Activated T-cell treated with anti-CD3 and anti-CD28 coated beads, Interleukin-2, amount 50 U/mL, for 72 hours (primary cell): ENCODE results near the gene TAOK3. TPM values are rescaled to one million over a fixed set of nuclear protein-coding genes. Genes with fewer than 3 reads are reported as not detected.
"Not testable (repeated sequence)": the region's sequence is repeated elsewhere in the genome, so short reads cannot be mapped to it uniquely, and the experiment has no call there.

Source experiments
- ATAC-seq, 2 donors: fragments of 150-1000 bp; cut with Tn5 transposase; replicated peaks in 1 of 2; 2 replicates each; pipeline ENCODE4 v1.10.0; 2021; ENCODE audit warnings: moderate library complexity in 2 of 2, mild to moderate bottlenecking in 1 of 2
- DNase-seq, 2 donors: peaks; one replicate each; pipeline ENCODE4 v3.0.0; 2021 to 2022; ENCODE audit warnings: mixed read lengths in 1 of 2
- H3K27ac Mint-ChIP-seq: one replicate; pipeline ENCODE4 v1.8.0; 2022; ENCODE audit warnings: mild to moderate bottlenecking, moderate library complexity, mixed read lengths
- H3K27me3 Mint-ChIP-seq: one replicate; pipeline ENCODE4 v1.8.0; 2022; ENCODE audit warnings: low read depth, mixed read lengths
- H3K36me3 Mint-ChIP-seq, 2 donors: one replicate each; pipeline ENCODE4 v1.8.0; 2022; ENCODE audit warnings: mixed read lengths in 2 of 2, mild to moderate bottlenecking in 1 of 2; ENCODE audit not compliant: insufficient read depth in 2 of 2
- H3K4me1 Mint-ChIP-seq: one replicate; pipeline ENCODE4 v1.8.0; 2022; ENCODE audit warnings: low read depth, mixed read lengths
- H3K4me3 Mint-ChIP-seq, 2 donors: one replicate each; pipeline ENCODE4 v1.8.0; 2022; ENCODE audit warnings: mild to moderate bottlenecking in 2 of 2, mixed read lengths in 2 of 2, moderate library complexity in 2 of 2
- H3K9me3 Mint-ChIP-seq, 2 donors: one replicate each; pipeline ENCODE4 v1.8.0; 2022; ENCODE audit warnings: mixed read lengths in 2 of 2
- total RNA-seq, 2 donors: library from RNA; stranded (reverse); gene quantifications; one replicate each; pipeline ENCODE4 v1.2.3, GENCODE V29; 2022

TAOK3 gene
- total RNA-seq, 2 donors from 2014 or later: 46.8 to 49.2 TPM

DNA sequence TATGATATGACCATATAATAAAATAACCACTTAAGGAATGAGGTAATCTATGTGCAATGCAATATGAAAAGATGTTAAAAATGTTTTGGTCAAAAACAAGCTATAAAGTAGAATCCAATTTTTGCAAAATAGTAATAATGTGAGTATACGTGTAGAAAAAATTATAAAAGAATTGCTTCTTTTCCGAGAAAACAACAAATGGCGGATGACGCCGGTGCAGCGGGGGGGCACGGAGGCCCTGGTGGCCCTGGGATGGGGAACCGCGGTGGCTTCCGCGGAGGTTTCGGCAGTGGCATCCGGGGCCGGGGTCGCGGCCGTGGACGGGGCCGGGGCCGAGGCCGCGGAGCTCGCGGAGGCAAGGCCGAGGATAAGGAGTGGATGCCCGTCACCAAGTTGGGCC lies 126.8 kb downstream of the TAOK3 start:
- H3K27ac Mint-ChIP-seq, H3K36me3 Mint-ChIP-seq, ATAC-seq, H3K27me3 Mint-ChIP-seq, H3K9me3 Mint-ChIP-seq, H3K4me1 Mint-ChIP-seq, H3K4me3 Mint-ChIP-seq, DNase-seq: not testable (repeated sequence)

DNA sequence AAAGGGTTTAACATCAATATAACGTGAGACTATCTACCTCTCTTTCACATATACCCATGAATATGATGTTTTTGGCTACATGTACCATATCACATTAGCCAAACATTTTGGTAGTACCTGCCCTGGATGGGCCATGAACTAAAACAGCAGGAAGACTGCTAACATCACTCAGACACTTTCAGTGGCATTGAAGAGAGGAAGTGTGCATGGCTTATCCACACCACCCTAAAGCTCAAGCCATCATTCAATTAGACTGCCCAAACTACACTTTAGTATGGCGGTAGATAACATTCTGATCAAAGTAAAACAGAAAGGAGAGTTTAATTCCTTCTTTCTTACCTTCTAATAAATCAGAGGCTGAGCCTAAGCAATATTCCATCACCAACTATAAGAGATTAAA lies 133.8 kb downstream of the TAOK3 start:
- H3K36me3 Mint-ChIP-seq: peaks cover 3 to 17% of the 10 kb centered on the region in 2 donors
- H3K27me3 Mint-ChIP-seq: no peaks in the 10 kb centered on the region
- DNase-seq (no peak), ATAC-seq (no peak)
- H3K4me1 Mint-ChIP-seq: peaks cover 6% of the 10 kb centered on the region
- H3K9me3 Mint-ChIP-seq: no peaks in the 10 kb centered on the region
- no peak overlapping the region for H3K4me3 Mint-ChIP-seq
- H3K27ac Mint-ChIP-seq: no peak overlapping the region

DNA sequence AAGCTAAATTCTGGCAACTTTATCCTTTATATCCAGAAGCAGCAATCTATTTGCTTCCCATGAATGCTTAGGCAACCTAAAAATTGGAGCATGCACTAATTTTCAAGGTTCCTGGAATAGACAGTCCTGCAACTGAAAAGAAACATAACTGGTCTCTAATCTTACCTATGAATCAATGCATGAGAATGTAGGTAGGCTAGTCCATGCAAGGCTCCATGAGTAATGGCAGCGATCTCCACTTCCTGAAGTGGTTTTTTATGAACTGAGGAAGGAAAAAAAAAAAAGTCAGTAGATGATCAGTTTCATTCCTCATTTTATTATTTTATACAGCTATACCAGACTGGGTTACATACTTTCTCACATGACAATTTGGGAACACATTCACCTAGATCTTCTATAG lies 134.8 kb downstream of the TAOK3 start:
- no peak for DNase-seq
- H3K4me1 Mint-ChIP-seq: peaks cover 6% of the 10 kb centered on the region
- no peak for ATAC-seq
- H3K27ac Mint-ChIP-seq: peak overlapping the region; percentile 63
- no peaks in the 10 kb centered on the region for H3K9me3 Mint-ChIP-seq
- no peaks in the 10 kb centered on the region for H3K27me3 Mint-ChIP-seq
- H3K4me3 Mint-ChIP-seq: no peak overlapping the region
- H3K36me3 Mint-ChIP-seq: peaks cover 4 to 20% of the 10 kb centered on the region in 2 donors

DNA sequence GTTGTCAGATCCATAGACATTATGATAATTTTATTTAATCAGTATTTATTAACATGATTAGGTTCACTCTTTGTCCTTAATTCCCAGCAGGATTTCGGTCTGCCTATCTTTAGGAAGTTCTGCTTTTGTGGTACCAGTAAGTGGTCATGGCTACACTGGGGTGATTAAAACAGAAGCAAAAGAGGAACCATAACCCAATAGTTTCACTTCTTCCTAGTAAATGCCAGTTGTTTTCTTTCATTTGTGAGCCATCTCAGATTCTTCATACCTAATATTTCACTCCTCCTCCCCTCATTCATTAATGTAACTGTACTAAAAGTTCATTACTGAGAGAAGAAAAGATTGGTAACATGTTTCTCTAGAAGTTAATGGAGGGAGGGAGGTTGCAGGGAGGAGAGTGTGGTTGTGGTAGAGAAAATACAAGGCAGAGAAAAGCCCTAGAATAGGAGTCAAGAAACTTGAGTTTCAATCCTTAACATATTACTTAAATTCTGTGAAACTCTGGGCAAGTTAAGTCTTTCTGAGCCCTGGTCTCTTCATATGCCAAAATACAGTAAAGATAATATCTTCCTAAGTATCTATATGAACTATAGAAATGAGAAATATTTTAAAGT lies 135.5 kb downstream of the TAOK3 start:
- DNase-seq (no peak), ATAC-seq (no peak)
- H3K36me3 Mint-ChIP-seq: peaks cover 4 to 23% of the 10 kb centered on the region in 2 donors
- H3K27ac Mint-ChIP-seq: peak overlapping the region; percentile 55
- H3K4me1 Mint-ChIP-seq: peaks cover 6% of the 10 kb centered on the region
- H3K4me3 Mint-ChIP-seq: no peak overlapping the region
- no peaks in the 10 kb centered on the region for H3K27me3 Mint-ChIP-seq
- no peaks in the 10 kb centered on the region for H3K9me3 Mint-ChIP-seq

DNA sequence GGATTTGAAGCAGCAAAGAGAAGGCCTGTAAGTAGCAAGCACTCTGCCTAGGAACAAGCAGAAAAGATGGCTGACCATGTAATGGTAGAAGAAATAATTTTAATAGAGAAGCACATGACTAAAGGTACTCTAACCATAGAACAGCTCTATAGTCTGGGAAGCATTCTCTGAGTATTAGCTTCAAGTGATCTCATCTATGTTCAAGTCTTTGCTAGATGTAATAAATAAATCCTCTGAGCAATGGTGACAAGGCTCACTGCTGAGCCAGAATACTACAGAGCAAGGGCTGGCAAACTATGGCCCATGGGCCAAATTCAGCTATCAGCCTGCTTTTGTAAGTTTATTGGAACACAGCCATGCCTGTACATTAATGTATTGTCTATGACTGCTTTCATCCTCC lies 152.0 kb downstream of the TAOK3 start:
- Mint-ChIP-seq H3K27ac (peak overlapping the region; percentile 84), H3K9me3 (no peaks in the 10 kb centered on the region), H3K36me3 (no peaks in the 10 kb centered on the region), H3K4me3 (no peak overlapping the region), H3K4me1 (no peaks in the 10 kb centered on the region), H3K27me3 (no peaks in the 10 kb centered on the region)
- DNase-seq: no peak
- no peak for ATAC-seq

DNA sequence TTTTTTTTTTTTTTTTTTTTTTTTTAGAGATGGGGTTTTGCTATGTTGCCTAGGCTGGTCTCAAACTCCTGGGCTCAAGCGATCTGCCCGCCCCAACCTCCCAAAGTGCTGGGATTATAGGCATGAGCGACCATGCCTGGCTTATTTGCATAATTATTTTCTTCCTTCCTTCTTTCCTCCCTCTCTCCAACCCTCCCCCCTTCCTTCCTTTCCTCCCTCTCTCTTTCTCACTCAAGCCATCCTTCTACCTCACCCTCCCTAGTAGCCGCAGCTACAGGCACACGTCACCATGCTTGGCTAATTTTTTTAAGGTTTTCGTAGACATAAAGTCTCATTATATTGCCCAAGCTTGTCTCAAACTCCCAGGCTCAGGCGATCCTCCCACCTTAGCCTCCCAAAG lies 152.9 kb downstream of the TAOK3 start:
- ATAC-seq: no peak
- DNase-seq: no peak
- Mint-ChIP-seq H3K27ac (no peak overlapping the region), H3K9me3 (no peaks in the 10 kb centered on the region), H3K36me3 (no peaks in the 10 kb centered on the region), H3K27me3 (no peaks in the 10 kb centered on the region), H3K4me3 (no peak overlapping the region), H3K4me1 (no peaks in the 10 kb centered on the region)

DNA sequence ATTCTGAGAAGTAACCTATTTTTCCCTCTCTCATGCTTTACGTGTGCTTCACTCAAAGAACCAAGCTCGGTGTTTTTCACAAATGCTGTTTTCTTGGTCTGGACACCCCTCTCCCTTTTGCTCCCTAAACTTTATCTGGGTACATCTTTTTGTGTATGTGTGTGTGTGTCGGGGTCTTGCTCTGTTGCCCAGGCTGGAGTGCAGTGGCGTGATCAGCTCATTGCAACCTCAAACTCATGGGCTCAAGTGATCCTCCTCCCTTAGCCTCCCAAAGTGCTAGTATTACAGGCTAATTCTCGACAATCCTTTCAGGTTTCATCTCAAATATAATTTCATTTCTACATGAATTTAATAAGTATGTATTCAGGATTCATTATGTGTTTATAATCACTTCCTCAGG lies 153.6 kb downstream of the TAOK3 start:
- ATAC-seq: no peak
- no peak for DNase-seq

DNA sequence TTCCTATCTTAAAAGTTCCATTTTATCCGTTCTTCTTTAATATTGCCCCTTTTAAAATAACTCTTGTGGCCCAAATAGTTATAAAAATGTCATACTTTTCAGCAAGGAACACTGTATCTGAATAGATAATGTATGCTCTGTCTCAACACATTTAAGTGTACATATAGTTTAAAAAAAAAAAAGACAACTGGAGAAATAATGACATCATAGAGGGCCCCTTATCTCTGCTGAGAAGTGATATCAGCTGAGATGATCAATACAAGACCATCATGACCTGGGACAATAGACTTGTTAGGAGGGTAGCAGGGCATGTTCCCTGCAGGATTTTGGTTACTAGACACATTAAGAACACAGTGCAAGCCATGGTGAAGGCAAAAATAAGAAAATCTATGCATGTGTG lies 159.3 kb downstream of the TAOK3 start:
- H3K9me3 Mint-ChIP-seq: no peaks in the 10 kb centered on the region
- no peaks in the 10 kb centered on the region for H3K27me3 Mint-ChIP-seq
- no peaks in the 10 kb centered on the region for H3K4me1 Mint-ChIP-seq
- H3K36me3 Mint-ChIP-seq: peaks cover 0 to 16% of the 10 kb centered on the region in 2 donors
- H3K4me3 Mint-ChIP-seq: no peak overlapping the region
- ATAC-seq (no peak), DNase-seq (no peak)
- H3K27ac Mint-ChIP-seq: no peak overlapping the region

More for the DNA sequence above, 153.6 kb downstream of the TAOK3 start:
- Mint-ChIP-seq H3K27ac (no peak overlapping the region), H3K27me3 (no peaks in the 10 kb centered on the region), H3K4me3 (no peak overlapping the region), H3K9me3 (no peaks in the 10 kb centered on the region), H3K4me1 (no peaks in the 10 kb centered on the region), H3K36me3 (peaks cover 0 to 2% of the 10 kb centered on the region in 2 donors)

DNA sequence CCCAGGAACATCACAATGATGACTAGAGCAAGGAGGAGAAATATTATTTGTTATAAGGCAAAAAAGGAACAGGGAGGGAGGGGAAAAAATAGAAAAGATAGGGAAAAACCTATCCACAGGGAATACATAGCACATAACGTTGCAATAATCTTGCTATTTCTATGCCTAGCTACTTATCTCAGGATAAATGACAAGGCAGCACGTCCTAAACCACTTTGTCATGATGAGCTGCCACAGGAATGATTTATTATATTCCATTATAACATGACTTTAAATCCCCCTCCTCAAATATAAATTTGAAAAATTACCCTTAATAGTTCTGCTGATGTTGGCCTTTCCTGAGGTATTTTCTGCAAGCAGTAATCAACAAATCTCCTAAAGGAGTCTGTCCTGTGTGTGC lies 160.1 kb downstream of the TAOK3 start:
- H3K27me3 Mint-ChIP-seq: no peaks in the 10 kb centered on the region
- H3K4me1 Mint-ChIP-seq: no peaks in the 10 kb centered on the region
- H3K27ac Mint-ChIP-seq: no peak overlapping the region
- H3K4me3 Mint-ChIP-seq: no peak overlapping the region
- ATAC-seq (no peak), DNase-seq (no peak)
- H3K36me3 Mint-ChIP-seq: peaks cover 0 to 16% of the 10 kb centered on the region in 2 donors
- no peaks in the 10 kb centered on the region for H3K9me3 Mint-ChIP-seq

DNA sequence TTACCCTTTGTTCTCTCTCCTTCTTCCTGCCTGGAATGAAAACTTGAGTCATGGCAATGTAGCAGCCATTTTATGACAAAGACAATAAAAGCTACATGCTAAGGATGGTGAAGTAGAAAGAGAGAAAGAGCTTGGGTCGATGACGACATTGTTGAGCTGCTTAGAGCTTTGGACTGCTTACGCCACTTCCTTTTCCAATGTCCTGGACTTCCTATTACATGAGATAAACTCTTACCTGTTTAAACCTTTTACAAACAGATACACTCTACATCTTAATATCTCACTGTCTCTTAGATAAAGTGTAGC lies 166.6 kb downstream of the TAOK3 start:
- no peaks in the 10 kb centered on the region for H3K4me1 Mint-ChIP-seq
- DNase-seq (no peak), ATAC-seq (no peak)
- H3K27me3 Mint-ChIP-seq: no peaks in the 10 kb centered on the region
- peak overlapping the region; percentile 45 for H3K27ac Mint-ChIP-seq
- H3K36me3 Mint-ChIP-seq: peaks cover 0 to 5% of the 10 kb centered on the region in 2 donors
- H3K4me3 Mint-ChIP-seq: no peak overlapping the region
- no peaks in the 10 kb centered on the region for H3K9me3 Mint-ChIP-seq

DNA sequence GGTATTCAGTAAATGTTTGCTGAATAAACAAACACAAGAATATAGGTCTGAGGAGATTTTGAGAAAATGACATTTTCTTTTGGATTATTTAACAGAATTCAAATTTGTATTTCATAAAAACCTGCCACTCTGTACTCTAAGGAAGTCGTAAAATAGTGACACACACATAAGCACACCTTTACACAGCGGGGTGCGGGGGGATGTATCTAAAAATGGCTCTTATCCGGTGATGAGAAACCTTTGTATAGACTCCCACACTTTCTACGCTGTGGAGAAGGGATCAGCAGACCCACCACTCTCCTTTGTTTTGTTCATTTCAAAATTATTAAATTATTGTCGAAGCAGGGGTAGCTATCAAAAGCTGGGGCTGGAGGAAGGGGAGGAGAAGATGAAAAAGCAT lies 178.7 kb downstream of the TAOK3 start:
- H3K4me1 Mint-ChIP-seq: peaks cover 4% of the 10 kb centered on the region
- H3K9me3 Mint-ChIP-seq: no peaks in the 10 kb centered on the region
- no peak overlapping the region for H3K4me3 Mint-ChIP-seq
- H3K27ac Mint-ChIP-seq: no peak overlapping the region
- DNase-seq (no peak), ATAC-seq (no peak)
- H3K36me3 Mint-ChIP-seq: peaks cover 4 to 10% of the 10 kb centered on the region in 2 donors
- no peaks in the 10 kb centered on the region for H3K27me3 Mint-ChIP-seq

DNA sequence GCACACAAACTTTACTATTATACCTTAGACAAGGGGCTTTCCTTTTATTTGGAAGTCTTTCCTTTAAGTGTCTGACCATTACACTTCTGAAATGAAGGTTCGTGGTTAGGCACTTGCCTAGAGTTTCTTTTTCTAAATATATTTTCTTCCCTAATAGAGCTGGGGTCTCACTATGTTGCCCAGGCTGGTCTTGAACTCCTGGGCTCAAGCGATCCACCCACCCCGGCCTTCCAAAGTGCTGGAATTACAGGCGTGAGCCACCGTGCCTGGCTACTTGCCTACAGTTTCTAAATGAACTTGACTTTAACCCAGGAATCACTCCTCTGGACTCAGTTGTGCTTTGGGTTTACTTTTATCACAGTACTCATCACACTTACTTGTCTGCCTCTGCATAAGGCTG lies 179.2 kb downstream of the TAOK3 start:
- DNase-seq: no peak
- Mint-ChIP-seq H3K4me1 (peaks cover 4% of the 10 kb centered on the region), H3K4me3 (no peak overlapping the region), H3K9me3 (no peaks in the 10 kb centered on the region), H3K27me3 (no peaks in the 10 kb centered on the region), H3K36me3 (peaks cover 4 to 10% of the 10 kb centered on the region in 2 donors), H3K27ac (no peak overlapping the region)
- ATAC-seq: no peak

DNA sequence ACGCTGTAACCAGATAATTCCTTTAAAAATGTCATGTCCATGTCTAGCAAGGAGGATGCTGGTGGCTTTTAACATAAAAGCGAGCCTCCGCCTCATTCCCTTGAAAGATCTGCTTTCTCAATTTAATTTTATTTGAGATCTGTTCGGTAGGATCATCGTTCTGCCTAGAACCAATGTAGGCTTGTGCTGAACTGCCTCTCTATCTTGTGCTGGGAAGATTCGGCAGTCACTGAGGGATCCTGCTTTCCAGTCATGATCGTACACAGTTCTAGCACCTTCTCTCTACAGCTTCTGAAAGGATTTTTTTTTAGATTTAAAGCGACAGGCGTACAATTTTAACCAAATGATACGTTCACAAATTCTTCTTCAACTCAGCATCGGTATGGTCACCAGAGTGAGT lies 182.4 kb downstream of the TAOK3 start:
- Mint-ChIP-seq H3K4me1 (peaks cover 4% of the 10 kb centered on the region), H3K36me3 (no peaks in the 10 kb centered on the region), H3K27me3 (no peaks in the 10 kb centered on the region), H3K27ac (no peak overlapping the region), H3K4me3 (no peak overlapping the region), H3K9me3 (no peaks in the 10 kb centered on the region)
- DNase-seq (no peak), ATAC-seq (no peak)

DNA sequence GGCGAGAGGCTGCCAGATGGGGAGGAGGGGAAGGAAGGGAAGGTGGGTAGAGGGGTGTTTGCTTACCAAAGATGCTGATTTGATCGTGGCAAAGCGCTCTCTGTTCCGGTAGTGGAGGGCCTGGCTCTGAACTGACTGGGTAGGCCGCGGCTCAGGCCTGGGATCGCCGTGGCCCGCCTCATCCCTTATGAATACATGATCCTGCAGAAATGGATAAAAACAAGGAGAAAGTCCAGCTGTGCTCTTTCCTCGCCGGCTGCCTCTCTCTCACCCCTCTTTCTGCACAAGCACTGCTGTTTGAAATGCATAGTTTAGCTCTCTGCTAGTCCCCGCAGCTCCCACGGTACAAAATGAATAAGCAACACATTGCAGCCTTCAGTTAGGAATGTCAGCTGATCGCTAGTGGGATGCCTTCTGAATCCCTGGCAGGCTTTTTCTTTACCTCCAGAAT lies 182.9 kb downstream of the TAOK3 start:
- H3K27ac Mint-ChIP-seq: no peak overlapping the region
- H3K4me1 Mint-ChIP-seq: peaks cover 4% of the 10 kb centered on the region
- no peak overlapping the region for H3K4me3 Mint-ChIP-seq
- ATAC-seq (no peak), DNase-seq (no peak)
- no peaks in the 10 kb centered on the region for H3K9me3 Mint-ChIP-seq
- no peaks in the 10 kb centered on the region for H3K36me3 Mint-ChIP-seq
- H3K27me3 Mint-ChIP-seq: no peaks in the 10 kb centered on the region
